Astrocyte (in vitro differentiated cells and primary cell): ENCODE results near the gene FH.

Source experiments
- CTCF ChIP-seq: IDR thresholded peaks from 2 replicates; pipeline ENCODE4 v1.5.1; 2011; ENCODE audit warnings: low read depth, mild to moderate bottlenecking, inconsistent platforms, low read length, moderate library complexity; ENCODE audit not compliant: insufficient read depth
- EZH2 ChIP-seq: IDR thresholded peaks from 2 replicates; pipeline ENCODE4 v1.6.1; 2012; ENCODE audit warnings: mild to moderate bottlenecking, low read length, inconsistent platforms; ENCODE audit not compliant: insufficient read depth

GRCh38 chr1:241555526-241555925 is 36.0 kb upstream of the FH start:
- TF ChIP-seq EZH2 (no peak), CTCF (no peak)
